Jurkat, Clone E6-1 (cell line): ENCODE results near the gene HTR5A.

ENCODE experiments used
- DNase-seq: peaks from one replicate; pipeline ENCODE4 v3.0.0-alpha.2; 2011; ENCODE audit warnings: low read depth, low spot score
- H3K4me3 ChIP-seq: 2 replicates; pipeline ENCODE4 v1.5.1; 2011; ENCODE audit warnings: mild to moderate bottlenecking, low read length, control low read depth, moderate library complexity

Gene HTR5A

DNA sequence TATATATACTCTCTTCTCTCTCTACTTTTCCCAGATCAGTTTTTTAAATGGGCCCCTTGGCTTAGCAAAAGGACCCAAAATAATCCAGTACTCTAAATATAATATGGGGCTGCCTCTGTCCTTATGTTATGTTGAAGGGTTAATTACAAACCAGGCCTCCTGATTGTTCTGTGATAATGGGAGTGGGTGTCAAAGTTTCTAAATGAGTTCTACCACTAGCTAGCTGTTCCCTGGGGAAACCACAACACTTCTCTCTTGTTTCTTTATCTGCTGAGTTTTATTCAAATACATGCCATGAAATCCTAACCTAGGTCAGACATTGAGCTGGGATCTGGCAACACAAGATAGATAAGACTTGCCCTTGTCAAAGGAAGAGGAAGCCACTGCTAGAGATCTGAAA lies 3.8 kb downstream of the HTR5A start:
- H3K4me3 ChIP-seq: no peak overlapping the region
- peak; percentile 33 for DNase-seq

DNA sequence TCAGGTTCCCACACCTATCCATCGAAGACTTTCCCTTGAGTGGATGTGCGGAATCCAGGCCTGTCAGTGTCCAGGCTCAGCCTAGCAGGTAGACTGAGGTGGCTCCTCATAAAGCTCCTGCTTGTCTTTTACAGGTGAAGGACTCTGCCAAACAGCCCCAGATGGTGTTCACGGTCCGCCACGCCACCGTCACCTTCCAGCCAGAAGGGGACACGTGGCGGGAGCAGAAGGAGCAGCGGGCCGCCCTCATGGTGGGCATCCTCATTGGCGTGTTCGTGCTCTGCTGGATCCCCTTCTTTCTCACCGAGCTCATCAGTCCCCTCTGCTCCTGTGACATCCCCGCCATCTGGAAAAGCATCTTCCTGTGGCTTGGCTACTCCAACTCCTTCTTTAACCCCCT lies 13.9 kb downstream of the HTR5A start:
- no peak for DNase-seq
- no peak overlapping the region for H3K4me3 ChIP-seq

DNA sequence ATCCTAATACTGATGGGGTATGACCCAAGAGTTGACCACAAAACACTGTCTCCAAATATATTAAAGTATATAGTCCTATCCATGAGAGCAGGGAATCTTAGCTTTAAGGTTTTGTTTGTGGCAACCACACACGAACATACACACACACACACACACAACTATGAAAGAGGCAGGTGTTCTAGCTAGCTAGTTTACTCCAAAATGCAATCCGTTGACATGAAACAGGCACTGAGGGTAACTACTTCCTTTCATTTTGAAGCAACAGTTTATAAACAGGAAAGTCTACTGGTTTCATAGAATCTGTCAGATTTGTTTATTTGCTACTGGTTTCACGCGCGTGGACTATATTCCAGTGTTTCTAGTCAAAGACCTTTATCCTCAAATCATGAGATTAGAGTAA lies 14.8 kb downstream of the HTR5A start:
- peak; percentile 92 for DNase-seq
- H3K4me3 ChIP-seq: no peak overlapping the region

DNA sequence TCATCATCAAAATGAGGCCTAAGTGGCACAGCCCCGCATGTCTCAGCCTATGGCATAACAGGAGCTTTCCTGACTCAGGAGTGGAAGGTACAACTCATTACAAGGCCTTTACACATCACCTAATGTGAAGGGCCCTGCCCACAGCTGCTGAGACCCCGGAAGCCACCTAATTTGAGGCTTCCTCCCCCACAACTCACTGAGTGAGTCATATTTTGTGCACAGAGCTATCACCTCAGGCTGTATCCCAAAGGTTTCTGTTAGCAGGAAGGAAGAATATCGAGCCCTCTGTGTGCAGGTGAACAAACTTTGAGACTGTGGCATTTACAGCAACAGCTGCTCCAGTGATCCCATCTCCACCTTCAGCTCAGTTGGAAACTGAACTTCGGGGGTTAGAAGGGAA lies 20.6 kb downstream of the HTR5A start:
- DNase-seq: peak; percentile 72
- peak overlapping the region; percentile 16; the same call in 1 of the 2 replicates for H3K4me3 ChIP-seq

DNA sequence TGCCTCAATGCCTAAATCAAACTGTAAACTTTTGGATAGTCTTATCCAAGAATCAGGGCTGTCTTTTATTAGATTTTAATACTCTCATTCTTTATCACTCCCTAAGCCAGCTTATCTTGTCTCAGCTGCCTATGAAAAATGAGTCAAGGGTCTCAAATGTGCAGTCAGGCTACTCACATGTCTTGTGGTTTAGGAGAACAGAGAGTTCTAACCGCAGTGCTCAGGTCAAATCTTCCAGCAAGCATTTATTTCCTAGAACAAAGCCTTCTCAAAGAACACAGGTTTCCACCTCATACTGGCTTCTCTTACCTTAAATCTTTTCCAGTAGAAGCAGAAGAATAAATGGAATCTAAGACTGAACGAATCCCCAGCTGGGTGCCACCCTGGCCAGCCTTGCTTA lies 23.5 kb downstream of the HTR5A start:
- peak; percentile 74 for DNase-seq
- no peak overlapping the region for H3K4me3 ChIP-seq

DNA sequence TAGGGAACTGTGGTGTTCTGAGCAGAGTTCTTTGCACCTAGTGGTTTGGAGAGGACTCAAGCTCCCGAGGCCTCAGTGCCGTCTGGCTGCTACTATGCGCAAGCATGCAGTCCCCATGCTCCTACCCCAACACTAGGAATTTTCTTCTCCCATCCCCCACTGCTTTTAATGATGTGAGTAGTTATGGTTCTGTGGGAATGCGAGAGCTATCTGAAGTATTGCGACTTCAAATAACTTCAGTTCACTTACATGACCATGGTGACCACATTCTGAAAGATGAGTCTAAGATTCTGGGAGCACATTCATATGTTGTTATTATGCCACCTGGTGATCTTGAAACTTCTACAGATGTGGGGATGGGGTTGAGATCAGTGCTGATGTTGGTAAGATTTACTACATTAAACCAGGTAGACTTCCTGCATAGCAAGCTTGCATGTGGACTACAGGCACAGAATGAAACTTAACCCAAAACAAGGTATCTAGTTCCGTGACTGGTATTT lies 24.6 kb downstream of the HTR5A start:
- no peak overlapping the region for H3K4me3 ChIP-seq
- peak; percentile 74 for DNase-seq

DNA sequence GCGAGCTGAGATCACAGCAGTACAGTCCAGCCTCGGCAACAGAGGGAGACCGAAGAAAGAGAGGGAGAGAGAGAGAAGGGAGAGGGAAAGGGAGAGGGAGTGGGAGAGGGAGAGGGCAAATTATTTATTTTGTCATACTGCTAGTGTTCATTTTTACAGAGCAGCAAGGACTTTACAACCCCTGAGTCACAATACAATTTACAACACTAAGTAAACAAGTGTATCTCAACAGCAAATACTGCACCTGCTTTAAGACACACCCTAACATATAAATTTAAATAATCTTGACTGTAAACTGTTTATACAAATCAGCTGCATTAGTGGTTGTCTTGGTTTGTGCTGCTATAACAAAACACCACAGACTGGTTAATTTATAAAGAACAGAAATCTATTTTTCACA lies 27.2 kb downstream of the HTR5A start:
- DNase-seq: no peak
- no peak overlapping the region for H3K4me3 ChIP-seq

DNA sequence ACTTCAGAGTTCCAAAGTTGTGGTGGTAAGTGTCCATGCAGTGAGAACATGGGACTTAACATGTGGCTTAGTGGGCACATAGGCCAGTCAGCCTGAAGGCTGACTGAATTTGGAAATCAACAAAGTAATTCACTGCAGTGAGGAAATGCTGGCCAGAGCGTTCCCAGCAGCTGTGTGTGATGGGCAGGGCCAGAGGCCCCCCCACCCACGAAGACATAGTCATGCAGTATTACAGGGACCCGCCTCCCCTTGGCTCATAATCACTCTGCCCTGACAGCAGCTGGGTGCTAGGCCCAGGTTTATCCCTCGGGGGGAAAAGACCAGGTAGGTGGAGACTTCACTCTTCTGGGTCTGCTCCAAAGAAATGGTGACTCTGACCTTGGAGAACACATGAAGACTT lies 33.7 kb downstream of the HTR5A start:
- no peak for DNase-seq
- no peak overlapping the region for H3K4me3 ChIP-seq

DNA sequence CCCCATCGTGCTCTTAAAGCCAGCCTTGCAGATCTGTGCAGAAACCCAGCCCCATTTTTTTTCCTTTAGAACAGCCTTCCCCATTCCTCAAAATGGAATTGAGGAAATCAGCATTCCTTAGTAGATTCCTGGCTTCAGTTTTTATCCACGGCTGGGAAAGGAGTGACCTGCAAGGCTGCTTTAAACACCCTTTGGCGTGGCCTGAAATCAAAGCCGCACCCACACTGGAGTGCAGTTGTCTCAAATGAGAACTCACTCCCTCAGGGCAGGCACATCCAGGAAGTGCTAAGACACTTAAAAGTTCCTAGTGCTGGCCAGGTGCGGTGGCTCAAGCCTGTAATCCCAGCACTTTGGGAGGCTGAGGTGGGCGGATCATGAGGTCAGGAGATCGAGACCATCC lies 34.8 kb downstream of the HTR5A start:
- DNase-seq: no peak

DNA sequence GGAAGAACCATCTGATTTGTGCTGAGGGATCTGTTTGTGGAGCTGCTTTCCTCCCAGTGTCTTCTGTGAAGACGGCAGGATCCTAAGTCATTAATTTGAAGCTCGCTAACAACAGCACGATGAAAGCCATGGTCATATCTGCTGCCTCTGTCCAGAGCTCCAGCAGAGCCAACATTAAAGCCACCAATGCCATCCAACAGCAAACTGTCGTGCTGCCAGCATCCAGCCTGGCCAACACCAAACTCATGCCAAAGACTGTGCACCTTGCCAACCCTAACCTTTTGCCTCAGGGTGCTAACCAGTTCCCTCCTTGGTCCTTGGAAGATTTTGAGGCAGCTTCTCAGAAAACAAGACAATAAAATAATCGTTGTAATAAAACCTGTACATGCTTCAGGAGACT lies 36.2 kb downstream of the HTR5A start:
- no peak overlapping the region for H3K4me3 ChIP-seq
- no peak for DNase-seq

More for the DNA sequence above, 34.8 kb downstream of the HTR5A start:
- no peak overlapping the region for H3K4me3 ChIP-seq

DNA sequence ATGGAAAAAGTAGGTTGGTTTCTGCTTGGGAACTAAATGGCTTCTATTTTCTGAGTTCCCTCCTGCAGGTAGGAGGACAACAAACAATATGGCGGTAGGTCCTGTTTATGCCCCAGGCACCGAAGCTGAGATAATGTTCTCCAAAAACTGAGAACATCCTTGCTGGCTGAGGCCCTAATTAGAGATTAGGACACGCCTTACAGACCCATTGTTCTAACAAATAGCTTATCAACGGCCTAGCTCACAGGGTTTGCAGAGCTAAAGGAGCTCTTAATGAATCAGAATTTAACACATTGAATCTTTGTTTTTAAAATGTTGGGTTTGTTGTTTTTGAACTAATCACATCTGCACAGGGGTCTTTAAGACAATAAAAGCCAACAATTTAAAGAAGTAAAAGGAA lies 37.0 kb downstream of the HTR5A start:
- no peak overlapping the region for H3K4me3 ChIP-seq
- no peak for DNase-seq

DNA sequence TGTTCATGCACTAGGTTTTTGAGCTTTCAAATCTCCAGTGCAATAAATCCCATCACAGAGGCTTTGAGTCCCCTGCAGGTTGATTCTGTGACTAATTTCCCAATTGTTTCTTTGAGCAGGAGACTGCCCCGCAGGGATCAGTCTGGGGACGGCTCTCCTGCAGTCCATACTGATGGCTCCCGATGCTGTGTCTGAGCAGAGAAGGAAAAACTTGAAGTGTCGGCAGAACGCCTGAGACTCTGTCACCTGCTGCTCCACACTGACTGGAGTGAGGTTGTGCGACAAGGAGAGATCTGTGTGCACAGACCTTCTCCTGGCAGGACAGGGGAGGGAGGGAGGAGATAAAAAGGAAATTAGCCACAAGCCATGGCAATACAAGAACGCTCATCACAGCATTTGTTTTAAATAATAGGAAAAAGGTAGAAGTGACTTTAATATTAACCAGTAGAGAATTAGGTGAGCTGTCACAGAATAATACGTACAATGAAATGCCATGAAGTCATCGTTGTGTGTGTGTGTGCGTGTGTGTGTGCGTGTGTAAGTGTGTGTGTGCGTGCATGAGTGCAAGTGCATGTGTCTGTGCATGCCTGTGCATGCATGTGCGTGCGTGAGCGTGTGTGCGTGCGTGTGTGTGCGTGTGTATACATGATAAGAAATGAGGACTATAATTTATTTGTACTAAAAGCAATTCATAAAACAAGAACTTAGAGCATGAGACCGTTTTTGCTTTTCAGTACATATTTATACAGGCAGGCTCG lies 38.2 kb downstream of the HTR5A start:
- H3K4me3 ChIP-seq: no peak overlapping the region
- no peak for DNase-seq

DNA sequence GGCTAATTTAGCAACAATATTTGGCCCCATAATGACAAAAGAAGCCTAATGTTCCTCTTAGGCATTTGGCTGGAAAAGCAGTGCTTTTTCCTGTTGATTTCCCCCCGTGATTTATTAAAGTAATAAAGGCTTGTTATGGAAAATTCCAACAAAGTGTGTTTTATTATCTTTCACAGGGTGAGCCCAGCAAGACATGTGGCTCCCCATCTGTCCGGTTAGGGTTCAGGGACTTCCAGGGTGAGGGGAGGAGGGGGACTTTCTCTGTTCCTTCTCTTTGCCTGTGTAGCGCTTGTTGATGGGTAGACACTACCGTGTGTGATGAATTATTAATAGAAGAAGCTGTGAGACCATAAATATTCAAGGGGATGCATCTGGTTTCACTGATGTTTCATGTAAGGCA lies 39.0 kb downstream of the HTR5A start:
- DNase-seq: no peak
- no peak overlapping the region for H3K4me3 ChIP-seq

DNA sequence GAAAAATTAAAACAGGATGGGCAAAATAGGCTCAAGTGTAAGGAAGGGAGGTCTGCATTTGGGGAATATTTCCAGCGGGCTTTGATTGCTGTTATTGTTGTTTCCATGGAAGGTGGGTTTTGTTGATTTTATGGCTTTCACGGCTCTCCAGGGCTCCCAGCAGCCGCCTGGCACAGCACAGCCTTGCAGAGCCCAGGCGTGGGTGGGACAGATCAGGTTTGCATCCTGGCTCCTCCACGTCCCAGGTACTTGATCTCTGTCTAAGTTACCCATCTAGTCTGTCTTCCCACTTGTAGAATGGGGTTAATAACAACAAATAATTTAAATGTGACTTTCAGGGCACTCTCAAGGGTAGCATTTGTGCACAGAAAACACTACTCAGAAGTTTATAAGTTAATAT lies 45.2 kb downstream of the HTR5A start:
- H3K4me3 ChIP-seq: no peak overlapping the region
- DNase-seq: no peak

DNA sequence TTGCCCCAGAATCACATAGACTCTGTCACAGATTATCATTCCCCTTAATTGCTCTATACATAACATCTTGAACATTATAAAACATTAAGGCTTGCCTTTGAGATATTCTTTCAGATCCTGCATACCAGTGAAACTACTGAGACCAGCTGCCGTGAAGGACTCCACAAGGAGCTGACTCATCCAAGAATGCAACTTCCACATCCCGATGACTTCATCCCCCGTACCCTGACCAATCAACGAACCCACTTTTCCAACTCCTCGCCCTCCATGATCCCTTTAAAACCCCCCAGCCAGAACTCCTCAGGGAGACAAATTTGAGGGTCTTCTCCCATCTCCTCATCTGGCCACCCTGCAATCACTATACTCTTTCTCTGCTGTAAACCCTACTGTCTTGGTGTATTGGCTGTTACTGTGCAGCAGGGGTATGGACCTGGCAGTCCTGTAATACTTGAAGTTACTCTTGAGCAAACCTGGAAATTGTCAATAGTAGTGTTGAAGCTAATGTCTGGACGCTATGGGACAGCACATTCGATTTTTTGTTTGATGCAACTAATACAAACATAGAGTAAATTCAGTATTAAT lies 49.8 kb downstream of the HTR5A start:
- DNase-seq: no peak
- H3K4me3 ChIP-seq: no peak overlapping the region

DNA sequence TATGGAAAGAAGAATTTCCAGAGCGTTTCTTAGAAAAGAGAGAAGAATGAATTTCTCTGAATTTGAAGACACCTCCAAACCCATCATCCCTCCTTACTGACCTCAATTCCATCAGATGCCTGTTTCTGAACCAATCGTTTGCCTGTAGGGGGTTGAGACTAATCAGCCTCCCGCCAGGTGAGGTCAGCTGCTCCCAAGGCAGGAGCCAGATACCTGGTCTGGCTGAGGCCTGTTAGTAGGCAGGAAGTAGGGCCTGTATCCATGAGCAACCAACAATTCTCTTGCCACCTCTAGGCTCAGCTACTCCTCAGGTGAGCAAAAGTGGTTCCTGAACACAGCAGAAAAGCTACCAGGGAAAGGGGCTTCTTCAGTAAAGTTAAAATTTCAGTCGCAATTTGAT lies 50.3 kb downstream of the HTR5A start:
- no peak overlapping the region for H3K4me3 ChIP-seq
- no peak for DNase-seq

DNA sequence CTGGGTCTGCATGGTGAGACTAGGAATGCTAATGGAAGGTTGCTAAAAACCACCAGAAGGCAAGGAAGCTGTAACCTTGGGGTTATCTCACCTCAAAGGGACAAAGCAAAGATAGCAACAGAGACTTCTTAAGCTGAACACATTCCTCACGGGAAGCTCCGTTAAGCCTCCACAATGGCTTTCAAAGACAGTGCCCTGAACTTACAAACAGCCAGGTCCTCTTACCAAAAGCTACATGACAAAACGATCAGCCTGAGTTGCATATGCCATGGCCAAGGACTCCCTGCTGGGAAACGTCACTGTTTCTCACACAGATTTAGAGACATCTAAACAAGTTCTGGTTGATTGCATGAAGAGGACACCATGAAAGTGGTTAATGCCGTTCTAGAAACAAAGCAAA lies 52.7 kb downstream of the HTR5A start:
- H3K4me3 ChIP-seq: no peak overlapping the region
- no peak for DNase-seq

DNA sequence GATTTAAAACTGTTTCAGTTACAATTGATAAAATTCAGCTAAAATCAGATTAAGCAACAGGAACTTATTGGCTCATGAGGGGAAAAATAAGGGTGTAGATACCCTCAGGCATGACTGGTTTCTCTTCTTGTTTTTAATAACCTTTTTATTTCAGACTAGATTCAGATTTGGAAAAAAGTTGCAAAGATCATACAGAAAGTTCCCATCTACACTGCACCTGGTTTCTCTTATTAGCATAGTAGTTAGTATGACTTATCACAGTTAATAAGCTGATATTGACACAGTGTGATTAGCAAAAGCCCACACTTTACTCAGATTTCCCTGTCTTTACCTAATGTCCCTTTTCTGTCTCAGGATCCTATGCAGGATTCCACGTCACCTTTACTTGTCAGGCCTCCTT lies 53.3 kb downstream of the HTR5A start:
- no peak overlapping the region for H3K4me3 ChIP-seq
- no peak for DNase-seq

DNA sequence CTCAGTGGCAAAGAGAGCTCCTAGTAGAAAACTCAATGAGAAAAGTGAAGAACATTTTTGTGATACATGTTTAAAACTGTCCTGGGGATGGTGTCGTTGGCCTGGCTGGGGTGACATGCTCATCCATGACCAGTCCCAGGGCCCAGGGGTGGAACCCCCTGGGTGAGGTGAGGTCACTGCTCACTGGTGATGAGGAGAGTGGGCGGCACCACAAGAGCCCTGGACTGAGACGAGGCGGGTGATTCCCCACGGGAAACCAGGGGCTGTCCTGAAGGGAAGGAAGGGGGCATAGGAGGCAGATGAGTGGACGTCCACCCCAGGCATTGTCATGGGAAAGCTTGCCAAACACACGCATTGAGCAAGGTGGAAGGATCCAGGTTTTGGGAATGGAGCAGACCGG lies 54.6 kb downstream of the HTR5A start:
- DNase-seq: no peak
- H3K4me3 ChIP-seq: no peak overlapping the region

DNA sequence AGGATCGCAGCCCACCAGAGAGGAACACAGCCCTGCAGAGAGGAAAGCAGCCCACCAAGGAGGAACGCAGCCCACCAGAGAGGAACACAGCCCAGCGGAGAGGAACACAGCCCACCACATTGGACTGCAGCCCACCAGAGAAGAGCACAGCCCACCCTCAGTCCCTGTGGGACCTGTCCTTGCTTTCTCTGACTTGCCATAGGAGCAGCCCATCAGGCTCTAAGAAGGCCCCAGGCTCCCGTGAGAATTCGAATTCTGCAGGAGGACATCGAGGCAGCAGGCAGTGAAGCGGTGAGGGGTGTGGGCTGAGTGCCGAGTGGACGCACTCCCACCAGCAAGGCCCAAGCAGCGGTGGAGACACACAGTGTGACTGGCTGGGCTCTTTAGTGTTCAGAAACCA lies 59.1 kb downstream of the HTR5A start:
- H3K4me3 ChIP-seq: no peak overlapping the region
- DNase-seq: no peak

DNA sequence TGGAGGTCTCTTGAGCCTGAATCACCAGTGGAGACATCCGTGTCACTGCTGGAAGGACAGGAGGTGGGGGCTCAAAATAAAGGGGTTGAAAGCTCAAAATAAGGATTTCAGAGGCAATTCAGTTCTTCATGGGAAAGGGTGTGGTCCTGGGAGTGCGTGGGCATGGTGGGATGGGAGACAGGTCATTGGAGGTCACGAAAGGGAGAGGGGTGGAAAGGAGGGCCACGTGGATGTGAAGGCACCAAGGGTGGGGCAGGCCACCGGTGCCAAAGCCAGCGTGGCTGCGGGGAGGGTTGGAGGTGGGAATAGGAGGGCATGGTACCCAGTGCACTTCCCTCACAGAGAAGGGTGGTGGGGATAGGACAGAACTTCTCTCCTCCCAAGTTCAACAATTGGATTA lies 59.7 kb downstream of the HTR5A start:
- DNase-seq: no peak
- no peak overlapping the region for H3K4me3 ChIP-seq
